ENCODE measurements around the gene RGL4.
A peak's percentile ranks its signal among the peaks of the same experiment; 100 is the strongest.

The RGL4 gene

DNA sequence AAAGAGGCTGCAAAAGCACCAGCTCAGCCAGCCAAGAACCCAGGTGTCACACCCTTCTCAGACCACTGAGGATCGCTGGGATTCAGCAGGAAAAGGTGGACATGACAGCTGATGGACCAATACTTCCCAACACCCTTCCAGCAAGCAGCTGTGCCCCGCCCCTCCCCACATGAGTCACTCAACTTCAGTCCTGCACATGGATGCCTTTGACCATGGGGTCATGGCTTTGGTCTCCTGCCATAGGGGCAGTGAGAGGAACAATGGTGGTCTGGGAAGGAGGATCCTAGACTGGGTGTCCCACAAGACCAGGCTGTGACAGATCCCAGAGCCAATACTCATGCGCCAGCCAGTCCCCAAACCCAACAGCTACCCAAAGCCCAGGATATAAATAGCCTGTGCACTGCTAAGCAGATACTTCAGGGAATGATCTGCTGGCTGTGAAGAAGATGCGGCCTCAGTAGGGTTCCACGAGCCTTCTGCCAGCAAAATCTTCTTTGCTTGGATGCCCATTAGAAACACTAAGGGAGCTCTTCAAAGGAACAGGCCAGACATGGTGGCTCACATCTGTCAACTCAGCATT, 5.5 kb upstream of the RGL4 start:
- no peaks in the 10 kb centered on the region for H3K27me3 Mint-ChIP-seq
- no peaks in the 10 kb centered on the region for H3K4me1 Mint-ChIP-seq (ENCODE audit: low read depth)
- peaks cover 78% of the 10 kb centered on the region for H3K36me3 Mint-ChIP-seq (ENCODE audit: low read depth)
- H3K4me3 Mint-ChIP-seq: no peak overlapping the region
- H3K27ac Mint-ChIP-seq: no peak overlapping the region
- intact Hi-C loops (cut with micrococcal nuclease): no loop called here
- no peaks in the 10 kb centered on the region for H3K9me3 Mint-ChIP-seq

- no peak overlapping the region for H3K27ac Mint-ChIP-seq
Observed at GRCh38 chr22:23686416-23687024, 4.3 kb upstream of the RGL4 start.

DNA sequence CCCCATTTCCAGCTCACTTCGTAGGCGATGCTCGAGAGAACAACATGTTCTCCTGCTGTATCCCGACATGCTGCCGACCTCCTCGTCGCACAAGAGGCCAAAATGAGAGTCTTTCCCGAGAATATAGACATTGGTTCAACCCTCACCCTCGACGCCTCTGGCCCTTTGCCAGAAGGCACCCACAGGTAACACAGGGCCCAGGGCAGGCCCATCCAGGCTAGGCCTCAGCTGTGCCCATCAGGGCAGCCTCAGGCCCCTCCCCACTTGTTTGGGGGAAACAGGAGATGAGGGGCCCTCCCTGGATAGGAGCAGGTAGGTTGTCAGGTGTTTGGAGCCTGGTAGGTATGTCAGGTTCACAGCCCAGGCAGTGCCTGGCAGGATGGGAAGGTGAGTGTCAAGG, 2.7 kb upstream of the RGL4 start:
- H3K4me1 Mint-ChIP-seq (ENCODE audit: low read depth): no peaks in the 10 kb centered on the region
- no peak overlapping the region for H3K4me3 Mint-ChIP-seq
- H3K9me3 Mint-ChIP-seq: no peaks in the 10 kb centered on the region
- H3K27ac Mint-ChIP-seq: no peak overlapping the region
- intact Hi-C loops (cut with micrococcal nuclease): no loop called here
- H3K36me3 Mint-ChIP-seq (ENCODE audit: low read depth): peaks cover 74% of the 10 kb centered on the region
- no peaks in the 10 kb centered on the region for H3K27me3 Mint-ChIP-seq

More at GRCh38 chr22:23686416-23687024, 4.3 kb upstream of the RGL4 start:
- H3K4me3 Mint-ChIP-seq: no peak overlapping the region
- H3K36me3 Mint-ChIP-seq (ENCODE audit: low read depth): peaks cover 76% of the 10 kb centered on the region
- no peaks in the 10 kb centered on the region for H3K27me3 Mint-ChIP-seq
- intact Hi-C loops (cut with micrococcal nuclease): no loop called here
- H3K4me1 Mint-ChIP-seq (ENCODE audit: low read depth): no peaks in the 10 kb centered on the region
- no peaks in the 10 kb centered on the region for H3K9me3 Mint-ChIP-seq

- intact Hi-C loops (cut with micrococcal nuclease): no loop called here
- Mint-ChIP-seq H3K27me3 (no peaks in the 10 kb centered on the region), H3K4me3 (no peak overlapping the region), H3K36me3 (ENCODE audit: low read depth) (peaks cover 74% of the 10 kb centered on the region), H3K27ac (no peak overlapping the region), H3K9me3 (no peaks in the 10 kb centered on the region), H3K4me1 (ENCODE audit: low read depth) (no peaks in the 10 kb centered on the region)
Observed at GRCh38 chr22:23688571-23688970, 2.2 kb upstream of the RGL4 start.

DNA sequence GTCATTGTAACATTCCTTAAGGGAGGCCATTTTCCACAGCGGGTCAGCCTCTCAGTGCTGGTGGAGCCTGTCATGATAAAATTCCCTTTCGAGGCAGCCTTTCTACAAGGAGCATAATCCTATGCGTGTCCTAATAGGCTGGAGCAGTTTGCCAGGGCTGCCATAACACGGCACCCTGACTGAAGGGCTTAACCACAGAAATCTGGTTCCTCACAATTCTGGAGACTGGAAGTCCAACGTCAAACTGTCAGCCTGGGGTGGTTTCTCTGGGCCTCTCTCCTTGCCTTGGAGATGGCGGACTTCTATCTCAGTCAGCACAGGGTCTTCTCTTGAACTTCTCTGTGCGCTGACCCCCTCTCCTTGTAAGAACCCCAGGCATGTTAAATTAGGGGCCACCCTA, 1.4 kb upstream of the RGL4 start:
- H3K36me3 Mint-ChIP-seq (ENCODE audit: low read depth): peaks cover 74% of the 10 kb centered on the region
- no peak overlapping the region for H3K4me3 Mint-ChIP-seq
- H3K9me3 Mint-ChIP-seq: no peaks in the 10 kb centered on the region
- no peaks in the 10 kb centered on the region for H3K27me3 Mint-ChIP-seq
- no peaks in the 10 kb centered on the region for H3K4me1 Mint-ChIP-seq (ENCODE audit: low read depth)
- intact Hi-C loops (cut with micrococcal nuclease): no loop called here
- H3K27ac Mint-ChIP-seq: no peak overlapping the region

DNA sequence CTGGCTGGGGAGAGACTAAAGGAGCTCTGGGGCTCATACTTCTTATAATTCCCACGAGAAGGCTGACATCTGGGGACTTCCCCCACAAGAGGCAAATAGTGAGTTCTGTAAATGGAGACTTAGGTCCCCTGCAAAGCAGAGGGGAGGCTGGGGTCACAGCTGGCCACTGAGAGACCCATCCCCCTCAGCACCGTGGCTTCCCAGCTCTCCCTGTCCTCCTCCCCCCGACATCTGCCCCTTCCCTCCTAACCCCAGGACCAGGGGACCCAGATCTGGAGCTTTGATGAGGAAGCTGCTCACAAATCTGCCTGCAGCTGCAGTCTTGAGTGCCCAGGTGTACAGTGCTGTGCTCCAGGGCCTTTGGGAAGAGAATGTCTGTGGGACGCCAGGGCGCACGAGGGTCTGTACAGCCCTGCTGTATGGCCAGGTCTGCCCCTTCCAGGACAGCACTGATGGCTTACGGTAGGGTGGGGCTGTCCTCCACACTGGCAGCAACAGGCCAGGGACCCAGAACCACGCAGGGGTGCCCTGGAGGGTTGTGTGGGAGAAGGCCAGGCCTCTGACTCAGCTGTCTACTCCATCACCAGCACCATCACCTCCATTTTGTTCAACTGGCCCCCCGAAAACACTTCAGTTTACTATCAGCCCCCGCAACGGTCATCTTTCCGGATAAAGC, 1.1 kb downstream of the RGL4 start:
- Mint-ChIP-seq H3K4me1 (ENCODE audit: low read depth) (peaks cover 22% of the 10 kb centered on the region), H3K4me3 (no peak overlapping the region), H3K9me3 (no peaks in the 10 kb centered on the region), H3K27me3 (no peaks in the 10 kb centered on the region), H3K36me3 (ENCODE audit: low read depth) (peaks cover 87% of the 10 kb centered on the region), H3K27ac (no peak overlapping the region)
- intact Hi-C loops (cut with micrococcal nuclease): no loop called here

DNA sequence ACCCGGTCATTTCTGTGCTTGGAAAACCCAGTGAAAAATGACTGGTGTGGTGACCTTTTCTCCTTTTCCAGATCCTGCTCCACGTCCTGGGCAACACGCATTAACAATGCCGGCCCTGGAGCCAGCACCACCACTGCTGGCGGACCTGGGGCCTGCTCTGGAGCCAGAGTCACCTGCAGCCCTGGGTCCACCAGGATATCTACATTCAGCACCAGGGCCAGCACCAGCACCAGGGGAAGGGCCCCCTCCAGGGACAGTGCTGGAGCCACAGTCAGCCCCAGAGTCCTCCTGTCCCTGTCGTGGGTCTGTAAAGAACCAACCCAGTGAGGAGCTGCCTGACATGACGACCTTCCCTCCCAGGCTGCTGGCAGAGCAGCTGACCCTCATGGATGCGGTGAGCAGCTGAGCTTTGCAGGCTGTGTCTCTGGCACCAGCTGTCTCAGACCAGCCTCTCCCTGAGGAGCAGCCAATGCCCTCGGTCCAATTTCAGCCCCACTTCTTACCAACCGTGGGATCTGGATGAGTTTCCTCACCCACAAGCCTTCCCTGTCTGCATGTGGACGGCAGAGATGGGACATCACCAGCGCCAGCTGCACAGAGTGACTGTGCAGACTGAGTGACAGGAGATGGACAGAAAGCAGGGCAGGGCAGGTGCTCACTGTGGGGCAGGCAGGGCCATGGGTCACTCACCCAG, 1.9 kb downstream of the RGL4 start:
- H3K27ac Mint-ChIP-seq: no peak overlapping the region
- peaks cover 30% of the 10 kb centered on the region for H3K4me1 Mint-ChIP-seq (ENCODE audit: low read depth)
- intact Hi-C loops (cut with micrococcal nuclease): no loop called here
- H3K9me3 Mint-ChIP-seq: no peaks in the 10 kb centered on the region
- H3K4me3 Mint-ChIP-seq: no peak overlapping the region
- H3K27me3 Mint-ChIP-seq: no peaks in the 10 kb centered on the region
- H3K36me3 Mint-ChIP-seq (ENCODE audit: low read depth): peaks cover 87% of the 10 kb centered on the region

- Mint-ChIP-seq H3K4me1 (ENCODE audit: low read depth) (peaks cover 40% of the 10 kb centered on the region), H3K4me3 (no peak overlapping the region), H3K36me3 (ENCODE audit: low read depth) (peaks cover 86% of the 10 kb centered on the region), H3K27me3 (no peaks in the 10 kb centered on the region), H3K9me3 (no peaks in the 10 kb centered on the region), H3K27ac (no peak overlapping the region)
- intact Hi-C loops (cut with micrococcal nuclease): no loop called here
Observed at GRCh38 chr22:23693979-23694680, 3.3 kb downstream of the RGL4 start.

DNA sequence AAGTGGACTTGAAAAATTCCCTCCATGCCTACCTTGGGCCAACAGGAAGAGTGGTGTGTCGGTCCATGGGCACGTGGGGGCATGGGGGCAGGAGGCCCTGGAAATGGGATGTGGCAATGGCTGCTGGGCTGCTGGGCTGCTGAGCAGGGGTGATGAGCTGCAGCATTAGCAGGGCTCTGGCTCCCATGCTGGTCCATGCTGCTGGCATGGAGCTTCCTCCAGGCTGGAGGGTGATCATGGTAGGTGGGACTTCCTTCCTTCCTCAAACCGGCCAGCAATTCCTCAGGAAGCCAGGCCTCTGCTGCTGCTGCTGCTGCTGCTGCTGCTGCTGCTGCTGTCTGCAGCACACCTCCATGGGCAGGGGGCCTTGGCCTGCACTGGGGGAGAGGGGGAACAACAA, 4.3 kb downstream of the RGL4 start:
- Mint-ChIP-seq H3K9me3 (no peaks in the 10 kb centered on the region), H3K27me3 (no peaks in the 10 kb centered on the region), H3K4me3 (no peak overlapping the region), H3K36me3 (ENCODE audit: low read depth) (peaks cover 85% of the 10 kb centered on the region), H3K27ac (no peak overlapping the region), H3K4me1 (ENCODE audit: low read depth) (peaks cover 40% of the 10 kb centered on the region)
- intact Hi-C loops (cut with micrococcal nuclease): no loop called here

- peaks cover 40% of the 10 kb centered on the region for H3K4me1 Mint-ChIP-seq (ENCODE audit: low read depth)
- H3K36me3 Mint-ChIP-seq (ENCODE audit: low read depth): peaks cover 85% of the 10 kb centered on the region
Observed at GRCh38 chr22:23695571-23696325, 4.9 kb downstream of the RGL4 start.

DNA sequence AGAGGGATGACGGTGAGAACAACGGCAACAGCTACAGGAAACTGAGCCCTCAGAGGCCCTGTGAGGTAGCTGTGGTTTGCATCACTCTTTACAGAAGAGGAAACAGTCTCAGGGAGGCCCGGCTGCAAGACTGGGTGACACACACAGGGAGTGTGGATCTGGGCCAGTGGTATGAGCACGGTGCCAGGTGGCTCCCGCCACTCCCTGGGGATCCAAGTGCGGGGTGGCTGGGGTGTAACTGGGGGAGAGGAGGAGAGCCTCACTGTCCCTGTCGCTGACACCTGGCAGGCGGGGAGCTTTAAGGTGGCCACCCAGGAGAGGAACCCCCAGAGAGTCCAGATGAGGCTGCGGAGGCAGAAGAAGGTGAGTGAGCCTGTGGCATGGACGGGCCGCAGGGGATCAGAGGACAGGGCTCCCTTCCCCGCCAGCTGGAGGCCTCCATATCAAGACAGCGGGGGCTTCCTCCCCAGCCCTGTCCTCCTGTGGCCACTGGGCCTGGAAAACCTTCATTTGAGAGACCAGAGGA, 5.6 kb downstream of the RGL4 start:
- peak overlapping the region; percentile 61 for H3K27ac Mint-ChIP-seq
- intact Hi-C loops (cut with micrococcal nuclease): no loop called here
- no peaks in the 10 kb centered on the region for H3K27me3 Mint-ChIP-seq
- H3K4me3 Mint-ChIP-seq: peak overlapping the region; percentile 17
- H3K9me3 Mint-ChIP-seq: no peaks in the 10 kb centered on the region
- H3K4me1 Mint-ChIP-seq (ENCODE audit: low read depth): peaks cover 40% of the 10 kb centered on the region
- H3K36me3 Mint-ChIP-seq (ENCODE audit: low read depth): peaks cover 86% of the 10 kb centered on the region

More at GRCh38 chr22:23695571-23696325, 4.9 kb downstream of the RGL4 start:
- Mint-ChIP-seq H3K9me3 (no peaks in the 10 kb centered on the region), H3K27ac (peak overlapping the region; percentile 61), H3K4me3 (no peak overlapping the region), H3K27me3 (no peaks in the 10 kb centered on the region)
- intact Hi-C loops (cut with micrococcal nuclease): no loop called here

DNA sequence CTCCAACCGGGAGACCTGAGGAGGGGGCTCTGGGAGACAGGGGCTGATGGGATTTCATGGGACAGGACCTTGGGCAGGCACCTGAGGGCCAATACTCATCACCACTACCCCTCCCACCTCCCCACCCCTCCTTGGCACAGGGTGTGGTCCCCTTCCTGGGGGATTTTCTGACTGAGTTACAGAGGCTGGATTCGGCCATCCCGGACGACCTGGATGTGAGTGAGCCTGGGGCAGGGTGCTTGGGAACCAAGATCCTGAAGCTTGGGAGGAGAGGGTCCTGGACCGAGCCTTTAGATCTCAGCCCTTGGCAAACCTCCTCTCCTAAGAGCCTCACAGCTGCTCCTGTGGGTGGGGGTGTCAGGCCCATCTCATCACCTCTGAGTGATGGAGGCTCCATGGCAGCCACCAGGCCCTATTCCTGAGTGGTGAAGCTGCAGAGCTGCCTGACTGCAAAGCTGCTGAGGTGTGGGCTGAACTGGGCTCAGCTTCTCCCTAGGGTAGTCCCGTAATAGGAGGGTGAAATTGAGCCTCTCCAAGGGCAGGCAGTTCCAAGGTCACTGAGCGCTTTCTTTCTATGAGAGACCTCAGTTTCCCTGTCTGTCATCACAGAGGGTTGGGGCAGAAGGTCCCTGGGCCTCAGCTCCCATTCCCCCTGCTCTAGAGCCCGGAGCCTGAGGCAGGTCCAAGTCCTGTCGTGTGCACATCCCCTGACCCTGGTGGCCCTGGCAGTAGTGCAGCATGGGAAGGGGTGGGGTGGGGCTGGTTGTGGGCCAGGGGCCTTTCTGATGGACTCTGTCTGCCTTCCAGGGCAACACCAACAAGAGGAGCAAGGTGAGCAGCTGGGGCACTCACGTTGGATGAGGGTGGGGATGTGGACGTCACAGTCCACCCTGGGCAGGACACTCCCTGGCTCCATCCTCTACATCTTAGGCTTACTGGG, 6.5 kb downstream of the RGL4 start:
- H3K9me3 Mint-ChIP-seq: no peaks in the 10 kb centered on the region
- intact Hi-C loops (cut with micrococcal nuclease): no loop called here
- peaks cover 40% of the 10 kb centered on the region for H3K4me1 Mint-ChIP-seq (ENCODE audit: low read depth)
- H3K4me3 Mint-ChIP-seq: no peak overlapping the region
- H3K36me3 Mint-ChIP-seq (ENCODE audit: low read depth): peaks cover 90% of the 10 kb centered on the region
- no peaks in the 10 kb centered on the region for H3K27me3 Mint-ChIP-seq
- H3K27ac Mint-ChIP-seq: peak overlapping the region; percentile 61

Data from dendritic cell treated with granulocyte-macrophage colony-stimulating factor and Interleukin-4, amounts not matched to agents 40 ng/mL and 50 ng/mL, for 4 days (primary cell).